HPDE6-E6E7 (cell line): ENCODE data around the gene BICDL2.
A peak's percentile ranks its signal among the peaks of the same experiment; 100 is the strongest.

ENCODE experiments used
- DNase-seq: peaks from one replicate; pipeline ENCODE4 v3.0.0; 2011; ENCODE audit warnings: missing footprints; ENCODE audit errors: extremely low spot score

Gene BICDL2

DNA sequence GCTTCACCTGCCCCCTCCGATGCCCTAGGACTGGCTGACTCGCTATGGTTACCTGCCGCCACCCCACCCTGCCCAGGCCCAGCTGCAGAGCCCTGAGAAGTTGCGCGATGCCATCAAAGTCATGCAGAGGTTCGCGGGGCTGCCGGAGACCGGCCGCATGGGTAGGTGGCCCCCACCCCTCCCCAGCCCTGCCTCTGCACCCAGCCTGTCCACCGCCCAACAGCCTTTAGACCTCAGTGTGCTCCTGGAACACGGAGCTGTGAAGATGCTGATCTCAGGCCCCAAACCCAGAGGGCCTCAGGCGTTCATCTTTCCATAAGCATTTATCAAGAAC, 10.6 kb upstream of the BICDL2 start:
- no peak for DNase-seq

DNA sequence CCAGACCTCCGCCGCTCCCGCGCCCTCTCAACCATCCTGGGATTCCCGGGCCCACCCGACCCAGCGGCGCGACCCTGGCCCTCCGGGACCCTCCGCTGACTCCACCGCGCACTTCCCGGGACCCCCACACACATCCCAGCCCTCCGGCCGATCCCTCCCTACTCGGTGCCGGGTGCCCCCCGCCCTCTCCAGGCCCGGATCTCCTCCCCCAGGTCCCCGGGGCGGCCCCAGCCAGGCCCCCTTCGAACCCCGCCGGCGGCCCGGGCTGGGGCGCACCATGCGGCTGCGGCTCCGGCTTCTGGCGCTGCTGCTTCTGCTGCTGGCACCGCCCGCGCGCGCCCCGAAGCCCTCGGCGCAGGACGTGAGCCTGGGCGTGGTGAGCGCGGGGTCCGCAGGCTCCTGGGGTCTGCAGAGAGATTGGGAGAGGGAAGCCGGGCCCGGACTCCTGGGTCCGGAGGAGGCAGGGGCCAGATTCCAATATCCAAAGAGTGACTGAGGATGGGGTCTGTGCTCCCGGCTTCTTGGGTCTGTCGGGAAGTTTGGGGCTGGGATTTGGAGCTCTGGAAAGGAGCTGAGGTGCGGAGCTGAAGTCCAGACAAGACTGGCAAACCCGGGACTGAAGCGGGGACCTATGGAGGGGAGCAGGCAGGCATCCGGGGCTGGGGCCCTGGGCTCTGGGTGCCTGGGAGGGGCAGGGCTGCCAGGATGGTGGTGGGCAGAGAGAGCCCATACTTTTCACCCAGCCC, 10.1 kb upstream of the BICDL2 start:
- DNase-seq, result no peak

DNA sequence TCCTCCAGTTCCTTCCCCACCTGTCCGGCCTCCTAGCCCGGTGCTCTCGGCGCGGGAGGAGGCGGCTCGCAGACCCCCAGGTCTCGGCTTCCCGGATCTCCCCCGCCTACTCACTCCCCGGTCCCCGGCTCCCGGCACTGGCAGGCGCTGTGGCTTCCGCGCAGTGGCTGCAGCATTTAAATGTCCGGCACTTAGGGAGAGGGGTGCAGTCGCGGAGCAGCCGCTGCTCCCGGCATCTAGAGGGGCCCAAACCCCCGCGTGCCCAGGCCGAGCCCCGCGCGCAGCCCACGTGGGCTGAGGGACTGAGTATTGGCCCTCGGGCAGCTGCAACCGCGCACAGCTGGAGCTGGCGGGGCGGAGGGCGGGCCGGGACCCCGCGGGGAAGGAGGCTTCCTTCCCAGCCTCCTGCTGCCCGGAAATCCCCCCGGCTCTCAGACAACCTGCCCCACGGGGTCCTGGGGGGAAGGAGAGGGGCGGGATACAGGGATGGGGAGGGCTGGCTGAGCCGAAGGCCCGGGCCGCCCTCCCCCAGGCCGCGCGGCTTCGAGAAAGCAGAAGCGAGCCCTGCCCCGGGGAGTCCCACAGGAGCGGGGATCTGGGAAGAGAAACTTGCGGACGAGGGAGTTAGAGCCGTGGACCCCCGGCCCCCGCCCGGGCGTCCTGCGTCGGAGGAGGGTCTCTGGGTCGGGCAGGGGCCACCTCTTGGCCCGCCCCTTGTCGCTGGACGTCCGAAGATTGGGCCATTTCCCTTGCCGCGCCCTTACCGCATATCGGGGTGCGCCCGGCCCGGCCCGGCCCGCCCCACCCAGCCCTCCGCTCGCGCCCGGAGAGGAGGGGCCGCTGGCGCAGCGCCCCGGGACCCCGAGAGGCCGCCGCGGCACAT, 9.3 kb upstream of the BICDL2 start, which contains the start of gene MMP25:
Gene MMP25 (plus strand): TSS at position 804 of the 883 bp plus-strand sequence. CDS start 357 bp downstream, outside the sequence.
- no peak for DNase-seq

DNA sequence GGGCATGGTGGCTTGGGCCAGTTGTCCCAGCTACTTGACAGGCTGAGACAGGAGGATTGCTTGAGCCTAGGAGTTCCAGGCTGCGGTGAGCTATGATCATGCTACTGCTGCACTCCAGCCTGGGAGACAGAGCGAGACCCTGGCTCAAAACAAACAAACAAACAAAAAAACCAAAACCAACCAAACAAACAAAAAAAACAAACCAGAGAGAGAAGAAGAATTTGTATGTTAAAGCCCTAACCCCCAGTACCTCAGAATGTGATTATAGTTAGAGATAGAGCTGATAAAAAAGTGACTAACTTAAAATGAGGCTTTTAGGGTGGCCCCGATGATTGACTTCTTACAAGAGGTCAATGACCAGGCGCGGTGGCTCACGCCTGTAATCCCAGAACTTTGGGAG, 8.0 kb upstream of the BICDL2 start:
- DNase-seq, result no peak

DNA sequence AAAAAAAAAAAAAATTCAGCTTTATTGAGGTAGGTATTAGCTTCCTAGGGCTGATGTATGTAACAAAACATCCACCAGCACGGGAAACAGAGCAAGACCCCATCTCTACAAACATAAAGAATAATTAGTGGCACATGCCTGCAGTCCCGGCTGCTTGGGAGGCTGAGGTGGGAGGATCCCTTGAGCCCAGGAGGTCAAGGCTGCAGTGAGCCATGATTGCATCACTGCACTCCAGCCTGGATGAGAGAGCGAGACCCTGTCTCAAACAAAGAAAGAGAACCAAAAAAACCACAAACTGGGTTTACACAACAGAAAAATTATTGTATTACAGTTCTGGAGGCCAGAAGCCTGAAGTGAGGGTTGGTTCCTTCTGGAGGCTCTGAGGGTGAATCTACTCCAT, 5.6 kb upstream of the BICDL2 start:
- no peak for DNase-seq

DNA sequence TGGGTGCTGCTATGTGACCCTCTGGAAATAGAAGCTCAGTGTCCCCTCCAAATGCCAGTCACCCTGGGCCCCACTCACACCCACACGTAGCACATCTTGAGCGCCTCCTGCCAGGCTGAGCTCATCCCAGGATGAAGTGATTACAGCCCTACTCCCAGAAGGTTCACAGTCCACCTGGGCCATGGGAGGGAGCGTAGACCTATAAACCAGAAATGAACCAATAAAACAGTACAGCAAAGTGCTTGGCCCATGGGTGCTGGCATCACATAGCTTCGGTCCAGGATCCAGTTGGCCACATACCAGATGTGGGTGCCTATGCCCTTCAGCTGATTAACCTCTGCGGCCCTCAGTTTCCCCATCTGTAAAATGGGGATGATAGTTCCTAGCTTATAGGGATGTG, 2.2 kb upstream of the BICDL2 start:
- no peak for DNase-seq

DNA sequence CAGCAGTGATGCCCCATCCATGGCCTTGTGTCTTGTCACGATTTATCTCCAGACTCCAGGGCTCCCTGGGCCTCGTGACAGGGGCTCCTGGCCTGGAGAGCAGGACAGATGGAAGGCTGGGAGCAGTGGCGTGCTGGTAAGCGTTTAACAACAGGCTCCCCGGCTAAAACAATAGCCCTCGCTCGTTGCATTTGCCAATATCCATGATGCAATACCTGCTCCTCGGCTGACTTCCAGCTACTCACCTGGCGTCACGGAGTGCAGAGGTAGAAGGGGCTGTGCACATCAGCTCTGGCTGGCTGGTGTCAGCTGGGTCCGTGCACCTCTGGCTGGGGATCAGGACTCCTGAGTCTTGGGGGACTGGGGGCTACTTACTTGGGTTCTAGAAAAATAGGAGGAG, 1.5 kb upstream of the BICDL2 start:
- DNase-seq, result no peak

DNA sequence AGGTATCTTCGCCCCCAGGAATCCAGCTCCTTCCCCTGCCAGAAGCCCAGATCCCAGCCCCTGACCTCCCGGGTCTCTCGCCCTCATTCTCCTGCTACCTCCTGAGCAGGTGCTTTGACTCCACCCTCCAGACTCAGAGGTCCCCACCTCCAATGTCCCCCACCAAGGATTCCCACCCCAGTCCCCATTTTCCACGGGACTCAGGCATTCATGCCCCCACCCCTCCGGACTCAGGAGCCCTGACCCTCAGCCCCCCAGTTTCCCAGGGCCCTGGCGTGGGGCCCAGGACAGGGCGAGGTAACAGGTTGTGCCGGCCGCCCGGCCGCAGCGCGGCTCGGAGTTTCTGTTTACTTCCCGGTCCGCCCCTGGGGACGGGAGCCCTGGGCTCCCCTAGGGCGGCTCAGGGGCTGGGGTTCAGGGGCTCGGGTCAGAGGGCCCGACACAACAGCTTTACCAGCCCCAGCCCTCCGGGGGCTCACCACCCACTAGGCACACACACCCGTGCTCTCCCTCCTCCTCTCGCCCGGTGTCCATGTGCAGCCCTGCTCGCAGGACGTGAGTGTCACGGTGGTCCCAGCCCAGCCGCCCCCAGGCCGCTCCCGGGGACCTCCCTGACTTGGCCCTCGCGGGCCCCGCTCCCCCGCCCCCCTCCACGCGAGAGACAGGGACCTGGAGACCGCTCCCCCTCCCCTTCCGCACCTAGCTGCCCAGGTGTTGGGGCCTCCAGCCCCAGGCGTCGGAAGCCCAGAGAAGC, 595 bp downstream of the BICDL2 start:
- no peak for DNase-seq

DNA sequence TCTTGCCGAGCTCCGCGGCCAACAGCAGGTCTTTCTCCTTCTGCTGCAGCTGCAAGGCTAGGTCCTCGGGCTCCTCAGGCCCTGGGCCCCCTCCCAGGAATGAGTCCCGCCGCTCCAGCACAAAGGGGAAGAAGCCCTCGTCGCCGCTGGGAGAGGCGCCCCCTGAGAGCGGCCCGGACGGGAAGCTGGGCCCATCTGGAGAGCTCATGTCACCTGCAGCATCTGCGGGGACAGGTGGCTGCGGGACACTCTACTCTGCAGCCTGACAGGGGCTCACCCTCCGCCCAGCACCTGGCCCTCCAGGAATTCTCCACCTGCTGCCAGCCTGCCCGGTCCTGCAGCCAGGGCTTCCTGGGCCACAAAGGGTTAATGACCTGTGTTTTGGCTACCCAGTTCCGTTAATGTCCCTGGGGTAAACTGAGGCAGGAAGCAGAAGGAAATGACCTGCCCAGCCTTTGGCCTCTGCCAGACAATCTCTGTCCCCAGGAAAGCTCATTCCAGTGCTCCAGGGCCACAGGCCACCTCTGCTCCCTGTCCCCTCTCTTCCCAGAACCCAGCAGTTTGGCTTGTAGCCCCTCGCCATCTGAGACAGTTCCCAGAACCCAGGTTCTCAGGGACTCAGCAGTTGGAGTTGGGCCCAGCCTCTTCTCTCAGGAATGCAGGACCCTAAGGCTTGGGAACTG, 1.3 kb downstream of the BICDL2 start:
- DNase-seq, result no peak

DNA sequence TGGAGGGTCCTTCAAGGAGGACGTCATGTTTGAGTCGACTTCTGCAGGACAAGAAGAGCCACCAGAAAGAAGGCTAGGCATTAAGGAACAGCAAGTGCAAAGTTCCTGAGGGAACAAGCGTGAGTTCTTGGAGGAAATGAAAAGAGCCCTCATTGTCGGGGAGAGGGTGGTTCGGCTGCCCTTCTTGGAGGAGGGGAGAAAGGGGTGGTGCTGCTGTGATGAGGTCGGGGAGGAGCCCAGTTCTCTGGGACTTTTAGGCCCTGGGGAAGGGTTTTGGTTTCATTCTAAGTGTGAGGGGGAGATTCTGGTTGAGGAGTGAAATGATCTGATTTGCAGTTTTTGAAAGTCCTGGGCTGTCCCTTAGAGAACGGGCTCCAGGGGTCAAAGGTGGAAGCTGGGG, 4.1 kb downstream of the BICDL2 start:
- DNase-seq, result no peak

DNA sequence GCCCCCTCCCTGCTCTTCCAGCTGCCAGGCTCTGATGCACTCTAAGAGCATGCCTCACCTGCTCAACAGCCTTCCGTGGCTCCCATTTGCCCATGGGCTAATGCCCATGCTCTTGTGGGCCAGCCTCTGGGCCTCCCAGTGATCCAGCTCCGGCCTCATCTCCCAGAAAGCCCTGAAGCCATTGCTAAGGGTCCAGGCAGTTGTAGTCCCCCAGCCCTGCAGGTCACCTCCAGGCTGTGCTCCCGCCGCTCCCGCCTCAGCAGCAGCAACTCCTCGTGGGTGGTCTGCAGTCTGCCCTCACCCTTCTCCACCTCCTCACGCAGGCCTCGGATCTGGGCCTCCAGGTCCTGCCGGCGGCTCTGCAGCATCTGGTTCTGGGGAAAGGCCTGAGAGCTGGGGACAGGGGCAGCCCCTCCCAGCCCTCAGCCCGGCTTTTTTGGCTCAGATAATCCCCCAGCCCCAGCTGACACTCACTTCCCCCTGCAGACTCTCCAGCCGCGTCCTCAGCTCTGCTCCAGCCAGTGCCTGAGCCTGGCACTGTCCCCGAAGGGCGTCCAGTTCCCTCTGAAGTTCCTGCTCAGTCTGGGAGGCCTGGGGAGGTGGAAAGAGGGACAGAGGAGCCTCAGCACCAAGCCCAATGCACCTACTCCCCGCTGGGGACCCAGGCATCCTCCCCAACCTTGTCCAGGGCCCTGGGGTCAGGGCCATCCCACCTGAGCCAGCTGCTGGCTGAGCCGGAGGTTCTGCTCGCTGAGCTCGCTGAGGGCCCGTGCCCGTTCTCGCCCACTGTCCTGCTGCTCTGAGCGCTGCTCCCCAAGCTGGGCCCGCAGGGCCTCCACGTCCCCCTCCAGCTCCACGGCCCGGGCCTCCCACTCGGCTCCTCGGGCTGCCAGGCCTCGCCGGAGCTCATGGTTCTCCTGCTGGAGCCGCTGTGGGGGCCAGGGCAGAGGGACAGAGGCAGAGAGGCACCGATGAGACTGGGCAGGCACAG, 6.2 kb downstream of the BICDL2 start:
- no peak for DNase-seq

DNA sequence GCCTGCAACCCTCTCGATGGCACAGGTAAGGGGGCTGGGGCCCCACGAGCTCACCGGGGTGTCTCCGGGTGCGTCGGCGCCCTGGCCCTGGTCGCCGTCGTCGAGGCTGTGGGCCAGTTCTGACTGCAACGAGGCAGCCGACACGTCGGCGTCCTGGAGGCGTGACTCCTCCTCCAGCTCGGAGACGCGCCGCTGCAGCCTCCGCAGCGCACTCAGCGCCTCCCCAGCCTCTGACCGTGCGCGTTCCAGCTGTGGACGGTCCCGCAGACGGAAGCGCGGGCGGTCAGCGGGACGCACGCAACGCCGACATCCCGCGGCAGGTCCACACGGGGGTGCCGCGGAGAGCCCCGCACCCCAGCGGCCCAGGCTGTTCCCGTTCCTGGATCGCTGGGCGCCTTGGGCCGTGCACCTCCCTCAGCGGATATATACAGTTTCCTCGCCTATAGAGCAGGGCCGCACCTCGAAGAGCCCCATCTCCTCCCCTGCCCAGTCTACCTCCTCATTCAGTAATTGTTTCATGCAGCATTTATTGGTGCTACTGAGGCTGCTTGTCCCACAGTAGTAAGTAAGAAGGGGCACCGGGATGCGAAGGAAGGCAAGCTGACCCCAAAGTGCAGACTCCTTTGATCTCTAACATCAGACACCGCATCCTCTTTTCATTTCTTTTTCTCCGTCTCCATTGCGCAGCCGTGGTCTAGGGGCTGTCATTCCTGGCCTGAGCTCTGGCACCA, 7.1 kb downstream of the BICDL2 start:
- no peak for DNase-seq

DNA sequence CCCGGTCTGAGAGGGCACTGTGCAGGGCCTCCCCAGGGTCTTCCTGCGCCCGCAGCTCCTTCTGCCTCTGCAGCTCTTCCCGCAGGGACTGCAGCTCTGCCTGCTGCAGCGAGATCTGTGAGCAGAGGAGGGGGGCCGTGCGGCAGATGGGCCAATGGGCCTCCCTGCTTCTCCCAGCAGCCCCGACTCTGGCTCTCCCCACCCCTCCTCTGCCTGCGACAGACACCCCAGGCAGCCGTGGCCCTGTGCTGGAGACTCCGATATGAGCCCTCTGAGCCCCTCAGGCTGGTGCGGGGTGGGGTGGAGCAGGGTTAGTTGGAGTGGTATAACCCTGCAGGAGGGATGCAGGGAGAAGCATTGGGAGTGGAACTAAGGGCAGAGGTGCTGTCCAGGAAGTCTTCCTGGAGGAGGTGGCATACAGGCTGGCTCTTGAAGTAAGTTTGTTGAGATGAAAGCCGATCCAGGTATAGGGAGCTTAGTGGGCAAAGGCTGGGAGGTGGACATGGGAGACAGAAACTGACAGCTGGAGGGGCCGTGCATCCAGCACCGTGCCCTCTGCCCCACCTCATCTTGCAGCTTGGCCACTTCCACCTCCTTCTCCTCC, 7.9 kb downstream of the BICDL2 start:
- no peak for DNase-seq

DNA sequence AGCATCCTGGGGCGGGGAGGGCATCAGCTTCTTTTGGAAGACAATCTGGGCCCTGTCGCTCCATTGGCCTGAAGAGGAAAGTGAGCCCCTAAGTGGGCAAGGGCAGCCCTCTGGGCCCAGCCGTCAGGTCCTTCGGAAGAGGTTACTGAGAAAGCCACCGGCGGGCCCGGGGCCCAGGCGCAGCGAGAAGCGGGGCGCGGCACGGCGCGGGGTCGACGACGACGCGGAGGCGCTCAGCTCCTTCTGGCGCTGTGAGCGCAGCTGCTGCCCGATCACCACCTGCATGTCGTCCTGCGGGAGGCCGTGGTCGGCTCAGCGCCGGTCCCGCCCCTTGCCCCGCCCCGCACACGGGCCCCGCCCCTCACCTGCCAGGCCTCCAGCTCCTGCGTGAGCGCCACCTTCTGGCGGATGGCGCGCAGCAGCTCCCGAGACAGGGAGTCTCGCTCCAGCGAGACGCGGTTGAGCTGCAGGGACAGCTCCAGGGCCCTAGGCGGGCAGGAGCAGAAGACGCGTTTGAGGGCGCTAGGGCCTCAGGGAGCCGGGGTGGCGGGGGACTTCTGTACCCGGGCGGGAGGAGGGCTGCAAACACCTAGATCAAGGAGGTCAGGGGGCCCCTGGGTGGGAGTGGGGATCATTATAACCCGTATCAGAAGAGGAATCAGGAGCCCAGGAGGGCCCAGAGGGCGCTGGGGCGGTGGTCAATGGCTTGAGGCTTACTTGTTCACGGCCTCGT, 8.6 kb downstream of the BICDL2 start:
- peak; percentile 87 for DNase-seq

DNA sequence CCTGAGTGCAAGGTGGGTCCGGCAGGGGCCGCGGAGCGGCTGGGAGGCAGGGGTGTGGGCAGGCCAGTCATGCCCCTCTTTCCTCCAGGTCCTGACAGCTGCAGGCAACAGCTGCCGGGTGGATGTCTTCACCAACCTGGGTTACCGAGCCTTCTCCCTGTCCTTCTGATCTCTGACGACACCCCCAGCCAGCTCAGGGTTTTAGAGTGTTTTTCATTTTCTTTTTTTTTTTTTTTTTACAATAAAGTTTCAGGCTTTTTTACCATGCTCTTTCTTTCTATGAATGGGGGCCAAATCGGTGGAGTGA, 9.3 kb downstream of the BICDL2 start:
- no peak for DNase-seq

DNA sequence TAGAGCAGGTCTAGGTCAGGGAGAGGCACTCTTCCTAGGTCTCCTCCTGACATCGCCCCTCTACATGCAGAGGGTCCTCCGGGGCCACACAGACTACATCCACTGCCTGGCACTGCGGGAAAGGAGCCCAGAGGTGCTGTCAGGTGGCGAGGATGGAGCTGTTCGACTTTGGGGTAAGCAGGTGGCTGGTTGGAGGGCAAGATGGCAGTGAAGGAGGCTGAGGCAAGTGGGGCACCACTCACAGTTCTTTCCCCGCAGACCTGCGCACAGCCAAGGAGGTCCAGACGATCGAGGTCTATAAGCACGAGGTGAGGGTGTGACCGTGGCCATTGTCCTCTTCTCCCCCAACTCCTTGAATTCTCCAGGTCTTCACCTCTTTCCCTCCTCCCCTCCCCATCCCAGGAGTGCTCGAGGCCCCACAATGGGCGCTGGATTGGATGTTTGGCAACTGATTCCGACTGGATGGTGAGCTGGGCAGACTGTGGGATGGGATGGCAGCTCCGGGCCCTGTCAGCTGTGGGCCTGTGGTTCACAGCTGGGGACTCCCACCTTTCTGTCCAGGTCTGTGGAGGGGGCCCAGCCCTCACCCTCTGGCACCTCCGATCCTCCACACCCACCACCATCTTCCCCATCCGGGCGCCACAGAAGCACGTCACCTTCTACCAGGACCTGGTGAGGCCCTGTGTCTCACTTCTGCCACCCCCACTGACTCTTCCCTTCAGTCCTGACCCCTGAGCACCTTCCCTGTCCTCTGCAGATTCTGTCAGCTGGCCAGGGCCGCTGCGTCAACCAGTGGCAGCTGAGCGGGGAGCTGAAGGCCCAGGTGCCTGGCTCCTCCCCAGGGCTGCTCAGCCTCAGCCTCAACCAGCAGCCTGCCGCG, 9.9 kb downstream of the BICDL2 start:
- no peak for DNase-seq

DNA sequence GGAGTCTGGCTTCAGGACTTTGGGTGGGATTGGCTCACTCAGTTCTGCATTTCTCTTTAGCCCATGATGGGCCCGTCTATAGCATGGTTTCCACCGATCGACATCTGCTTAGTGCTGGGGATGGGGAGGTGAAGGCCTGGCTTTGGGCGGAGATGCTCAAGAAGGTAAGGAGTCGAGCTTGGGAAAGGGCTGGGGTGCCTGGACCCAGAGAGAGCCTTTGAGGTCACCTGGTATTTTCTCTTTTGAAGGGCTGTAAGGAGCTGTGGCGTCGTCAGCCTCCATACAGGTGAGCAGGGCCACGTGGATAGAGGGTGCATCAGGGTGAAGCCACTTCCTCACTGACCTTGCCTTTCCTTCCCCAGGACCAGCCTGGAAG, 10.8 kb downstream of the BICDL2 start:
- DNase-seq, result no peak
